HCT116 (cell line): ENCODE data around the gene PDE2A. TPM values are rescaled to one million over a fixed set of nuclear protein-coding genes. Genes with fewer than 3 reads are reported as not detected.

Source experiments
- ATAC-seq: fragments of 200-7000 bp; cut with Tn5 transposase; 2 replicates; pipeline ENCODE4 v1.9.1; 2020; ENCODE audit warnings: mild to moderate bottlenecking, moderate library complexity
- BruUV-seq: library from RNA; stranded (reverse); fragments of 400-500 nt; replicated peaks from 2 replicates; lab custom pipeline; 2021; lab: Mats Ljungman, UMichigan
- CTCF ChIA-PET: fragments of 300-600 bp; sonication (Branson Sonifier 250); formaldehyde crosslinking; loops from one replicate; lab custom pipeline; 2021; ENCODE audit warnings: antibody characterized with exemption; lab: Charles Lee
- POLR2A ChIA-PET: fragments of 300-600, 350-600 bp; sonication (Branson Sonifier 250); formaldehyde crosslinking; loops from one replicate; lab custom pipeline; 2021; ENCODE audit warnings: antibody characterized with exemption; lab: Charles Lee
- RAD21 ChIA-PET, 2 experiments: fragments of 300-600 bp; sonication (Branson Sonifier 250); formaldehyde crosslinking; loops; one replicate each; lab custom pipeline; 2023; ENCODE audit warnings: low total read pairs in 2 of 2; ENCODE audit not compliant: uncharacterized antibody in 2 of 2, unreplicated experiment in 2 of 2, low non-redundant PET in 1 of 2; lab: Charles Lee
- DNase-seq: peaks from one replicate; pipeline ENCODE4 v3.0.0-alpha.2; 2010; ENCODE audit warnings: low read depth, low spot score
- H2AFZ ChIP-seq: fragments of 200-600 bp; shearing (Covaris generic), sonication (generic); 2 replicates; pipeline ENCODE4 v1.6.1; 2017; ENCODE audit warnings: low read depth, mixed run types, mixed read lengths, antibody characterized with exemption, low read length; ENCODE audit not compliant: poor library complexity, severe bottlenecking
- H3K27ac ChIP-seq: 2 replicates; pipeline ENCODE4 v1.5.1; 2012; ENCODE audit warnings: low read depth, low read length
- H3K27me3 ChIP-seq: fragments of 200-600 bp; sonication (generic); 2 replicates; pipeline ENCODE4 v1.6.1; 2016; ENCODE audit warnings: mixed run types, low read length, mixed read lengths; ENCODE audit not compliant: insufficient read depth
- H3K36me3 ChIP-seq, 2 experiments: fragments of 200-500 bp in 1 of 2; fragments of 200-600 bp in 1 of 2; sonication (Bioruptor generic) in 1 of 2; sonication (generic) in 1 of 2; 2 replicates each; pipeline versions ENCODE4 v1.5.1 to v1.6.1; 2014 to 2016; ENCODE audit warnings: low read length in 2 of 2, inconsistent platforms in 1 of 2, mixed read lengths in 1 of 2, mixed run types in 1 of 2; ENCODE audit not compliant: insufficient read depth in 2 of 2, control insufficient read depth in 1 of 2
- H3K4me1 ChIP-seq, 2 experiments: fragments of 200-600 bp in 1 of 2; sonication (generic) in 1 of 2; 2 replicates each; pipeline versions ENCODE4 v1.5.1 to v1.6.1; 2012 to 2017; ENCODE audit warnings: low read length in 2 of 2, inconsistent platforms in 1 of 2, mild to moderate bottlenecking in 1 of 2, mixed read lengths in 1 of 2, mixed run types in 1 of 2, moderate library complexity in 1 of 2; ENCODE audit not compliant: insufficient read depth in 2 of 2, control insufficient read depth in 1 of 2
- H3K4me2 ChIP-seq: fragments of 200-600 bp; sonication (generic); 2 replicates; pipeline ENCODE4 v1.6.1; 2017; ENCODE audit warnings: mixed run types, low read length, mixed read lengths
- H3K4me3 ChIP-seq, 2 experiments: fragments of 200-600 bp in 1 of 2; sonication (generic) in 1 of 2; replicated peaks in 1 of 2; 2 replicates each; pipeline ENCODE4 v1.5.1; 2011 to 2016; ENCODE audit warnings: low read length in 2 of 2, control low read depth in 1 of 2, low read depth in 1 of 2, mild to moderate bottlenecking in 1 of 2, mixed read lengths in 1 of 2, mixed run types in 1 of 2
- H3K79me2 ChIP-seq: fragments of 200-600 bp; sonication (generic); 2 replicates; pipeline ENCODE4 v1.6.1; 2017; ENCODE audit warnings: mild to moderate bottlenecking, mixed run types, low read length, moderate library complexity, mixed read lengths; ENCODE audit not compliant: insufficient read depth
- H3K9ac ChIP-seq: fragments of 200-600 bp; sonication (generic); 2 replicates; pipeline ENCODE4 v1.6.1; 2016; ENCODE audit warnings: low read length, mixed read lengths
- H3K9me2 ChIP-seq: fragments of 200-600 bp; sonication (generic), shearing (Covaris generic); 2 replicates; pipeline ENCODE4 v1.6.1; 2017; ENCODE audit warnings: mixed run types, mild to moderate bottlenecking, moderate library complexity; ENCODE audit not compliant: insufficient read depth
- H3K9me3 ChIP-seq, 2 experiments: fragments of 200-500 bp in 1 of 2; fragments of 200-600 bp in 1 of 2; sonication (Bioruptor generic) in 1 of 2; sonication (generic) in 1 of 2; 2 replicates each; pipeline ENCODE4 v1.6.1; 2014 to 2017; ENCODE audit warnings: low read length in 2 of 2, mixed read lengths in 2 of 2, inconsistent platforms in 1 of 2, low read depth in 1 of 2, mild to moderate bottlenecking in 1 of 2, mixed run types in 1 of 2, moderate library complexity in 1 of 2; ENCODE audit not compliant: control insufficient read depth in 1 of 2, insufficient read depth in 1 of 2
- H4K20me1 ChIP-seq: fragments of 200-600 bp; sonication (generic), shearing (Covaris generic); 2 replicates; pipeline ENCODE4 v1.6.1; 2017; ENCODE audit warnings: mixed run types, mild to moderate bottlenecking, moderate library complexity; ENCODE audit not compliant: insufficient read depth
- CBX3 ChIP-seq: IDR thresholded peaks from 2 replicates; pipeline ENCODE4 v1.6.1; 2012; ENCODE audit warnings: low read depth
- CEBPB ChIP-seq: IDR thresholded peaks from 2 replicates; pipeline ENCODE4 v1.6.1; 2012; ENCODE audit warnings: low read depth
- CTCF ChIP-seq, 3 experiments: fragments of 200-600 bp in 1 of 3; sonication (generic) in 1 of 3; IDR thresholded peaks in 2 of 3; conservative IDR thresholded peaks in 1 of 3; 2 replicates each; pipeline ENCODE4 v1.5.1; 2012 to 2017; ENCODE audit warnings: low read depth in 2 of 3, low read length in 2 of 3, antibody characterized with exemption in 1 of 3, borderline replicate concordance in 1 of 3, control low read depth in 1 of 3, mild to moderate bottlenecking in 1 of 3, mixed read lengths in 1 of 3, mixed run types in 1 of 3, moderate library complexity in 1 of 3; ENCODE audit not compliant: insufficient read depth in 1 of 3
- EZH2 ChIP-seq: fragments of 200-600 bp; sonication (generic); IDR thresholded peaks from 2 replicates; pipeline ENCODE4 v1.6.1; 2017; ENCODE audit warnings: antibody characterized with exemption, mixed run types
- EZH2phosphoT487 ChIP-seq: fragments of 200-600 bp; IDR thresholded peaks from 2 replicates; pipeline ENCODE4 v1.6.1; 2018; ENCODE audit warnings: antibody characterized with exemption, borderline replicate concordance
- FOSL1 ChIP-seq: IDR thresholded peaks from 2 replicates; pipeline ENCODE4 v1.6.1; 2012; ENCODE audit warnings: low read depth
- JUND ChIP-seq: IDR thresholded peaks from 2 replicates; pipeline ENCODE4 v1.6.1; 2012
- MAX ChIP-seq: IDR thresholded peaks from 2 replicates; pipeline ENCODE4 v1.6.1; 2012
- POLR2A ChIP-seq: IDR thresholded peaks from 2 replicates; pipeline ENCODE4 v1.7.0; 2011; ENCODE audit warnings: borderline replicate concordance; ENCODE audit not compliant: insufficient read depth, insufficient read length; ENCODE audit errors: extremely low read depth
- SIN3A ChIP-seq: IDR thresholded peaks from 2 replicates; pipeline ENCODE4 v1.6.1; 2012; ENCODE audit warnings: low read depth
- SP1 ChIP-seq: IDR thresholded peaks from 2 replicates; pipeline ENCODE4 v1.6.1; 2012; ENCODE audit warnings: low read depth
- TCF7L2 ChIP-seq: IDR thresholded peaks from 2 replicates; pipeline ENCODE4 v1.7.0; 2011; ENCODE audit warnings: borderline replicate concordance, inconsistent platforms; ENCODE audit not compliant: insufficient read depth, insufficient read length; ENCODE audit errors: extremely low read depth
- YY1 ChIP-seq: IDR thresholded peaks from 2 replicates; pipeline ENCODE4 v1.6.1; 2011; ENCODE audit warnings: low read length, low read depth, moderate library complexity, mild to moderate bottlenecking; ENCODE audit not compliant: insufficient replicate concordance; ENCODE audit errors: extremely low read depth
- ZFX ChIP-seq: fragments of 450-650 bp; IDR thresholded peaks from 2 replicates; pipeline ENCODE4 v1.6.1; 2017
- intact Hi-C: fragments of 100-400 bp; cut with micrococcal nuclease; formaldehyde crosslinking; loops from 2 replicates; pipeline ENCODE4 v1.10.0; 2022
- total RNA-seq: library from RNA; stranded (reverse); gene quantifications from one replicate; pipeline ENCODE4 v1.2.1, GENCODE V29; 2021; ENCODE audit not compliant: unreplicated experiment

Gene PDE2A
- total RNA-seq, 1 experiment from 2014 or later: 7.6 TPM

GRCh38 chr11:72701466-72701865 is 27.2 kb upstream of the PDE2A start:
- H3K36me3 ChIP-seq: peaks cover 0 to 2% of the 10 kb centered on the region in 2 experiments; a peak in 2 of 4 replicates
- DNase-seq: no peak

More at GRCh38 chr11:72701466-72701865, 27.2 kb upstream of the PDE2A start:
- CTCF ChIA-PET: no interaction called here
- Histone ChIP-seq H3K27me3 (no peaks in the 10 kb centered on the region), H3K4me2 (no peak overlapping the region), H3K4me1 (peaks cover 3 to 19% of the 10 kb centered on the region in 2 experiments; a peak in 3 of 4 replicates), H3K4me3 (no peak overlapping the region)
- BruUV-seq: no TSS peak
- ATAC-seq: no peak
- TF ChIP-seq SIN3A: no peak
- TF ChIP-seq CTCF (IDR thresholded peaks at IDR 0.05 in 2 of 3, conservative IDR thresholded peaks at IDR 0.05 in 1 of 3; ENCODE audit: borderline replicate concordance in 1 of 3, insufficient read depth in 1 of 3, low read depth in 2 of 3, low read length in 2 of 3): no peak
- no peak for TF ChIP-seq FOSL1
- no peak for TF ChIP-seq POLR2A
- no peak for TF ChIP-seq YY1
- TF ChIP-seq CBX3: no peak
- no peak for TF ChIP-seq EZH2phosphoT487
- no peak for TF ChIP-seq TCF7L2
- TF ChIP-seq EZH2: no peak
- TF ChIP-seq MAX: no peak
- TF ChIP-seq SP1: no peak
- no peak for TF ChIP-seq JUND
- TF ChIP-seq CEBPB: no peak
- no peak for TF ChIP-seq ZFX
- TF ChIP-seq, all 23 proteins: peak for 0
- Histone ChIP-seq H2AFZ (no peak overlapping the region), H4K20me1 (no peaks in the 10 kb centered on the region), H3K9me2 (no peaks in the 10 kb centered on the region), H3K9me3 (no peaks in the 10 kb centered on the region), H3K79me2 (no peaks in the 10 kb centered on the region), H3K9ac (no peak overlapping the region), H3K27ac (no peak overlapping the region)
- intact Hi-C loops: no loop called here
- ChIA-PET POLR2A (no interaction called here), RAD21 (no interaction called here)
